GM23338 (cell line): ENCODE measurements around the gene MYT1. TPM values are rescaled to one million over a fixed set of nuclear protein-coding genes. Genes with fewer than 3 reads are reported as not detected.

Experiments
- EZH2phosphoT487 ChIP-seq: fragments of 200-600 bp; sonication (generic); IDR thresholded peaks from one replicate; pipeline ENCODE4 v1.8.1; 2018; ENCODE audit warnings: antibody characterized with exemption; ENCODE audit not compliant: unreplicated experiment
- JUNB ChIP-seq: IDR thresholded peaks from one replicate; pipeline ENCODE4 v1.6.1; 2016; ENCODE audit warnings: antibody characterized with exemption; ENCODE audit not compliant: unreplicated experiment
- POLR2AphosphoS5 ChIP-seq: IDR thresholded peaks from 2 replicates; pipeline ENCODE4 v1.6.1; 2016; ENCODE audit warnings: antibody characterized with exemption, low read depth
- REST ChIP-seq: IDR thresholded peaks from one replicate; pipeline ENCODE4 v1.6.1; 2018; ENCODE audit warnings: antibody characterized with exemption; ENCODE audit not compliant: unreplicated experiment
- ZNF331 ChIP-seq: fragments of 250-450 bp; sonication (Bioruptor Pico); IDR thresholded peaks from 2 replicates; pipeline ENCODE4 v1.5.0; 2020; ENCODE audit warnings: low read depth, mild to moderate bottlenecking, moderate library complexity
- polyA plus RNA-seq: library from polyadenylated mRNA; unstranded; fragments of >200 nt; fragmentation: Nextera tagmentation; extraction: Ambion mirVana; gene quantifications from 2 replicates; pipeline ENCODE4 v1.2.1, GENCODE V29; 2016
- total RNA-seq: library from RNA; depleted of rRNA; stranded (reverse); fragments of >200 nt; shearing (Covaris generic); gene quantifications from 2 replicates; pipeline ENCODE4 v1.2.3, GENCODE V29; 2014
- TF ChIP-seq, protein P1 (sequence below): fragments of 250-450 bp; sonication (Bioruptor Pico); IDR thresholded peaks from 2 replicates; pipeline ENCODE4 v1.5.0; 2020; ENCODE audit warnings: mild to moderate bottlenecking, moderate library complexity

Gene MYT1
- total and polyA plus RNA-seq, 2 experiments from 2014 or later: 0.83 to 1.6 TPM

GRCh38 chr20:64129146-64129782 is 35.0 kb upstream of the MYT1 start (continued):
- TF ChIP-seq, protein P1, sequence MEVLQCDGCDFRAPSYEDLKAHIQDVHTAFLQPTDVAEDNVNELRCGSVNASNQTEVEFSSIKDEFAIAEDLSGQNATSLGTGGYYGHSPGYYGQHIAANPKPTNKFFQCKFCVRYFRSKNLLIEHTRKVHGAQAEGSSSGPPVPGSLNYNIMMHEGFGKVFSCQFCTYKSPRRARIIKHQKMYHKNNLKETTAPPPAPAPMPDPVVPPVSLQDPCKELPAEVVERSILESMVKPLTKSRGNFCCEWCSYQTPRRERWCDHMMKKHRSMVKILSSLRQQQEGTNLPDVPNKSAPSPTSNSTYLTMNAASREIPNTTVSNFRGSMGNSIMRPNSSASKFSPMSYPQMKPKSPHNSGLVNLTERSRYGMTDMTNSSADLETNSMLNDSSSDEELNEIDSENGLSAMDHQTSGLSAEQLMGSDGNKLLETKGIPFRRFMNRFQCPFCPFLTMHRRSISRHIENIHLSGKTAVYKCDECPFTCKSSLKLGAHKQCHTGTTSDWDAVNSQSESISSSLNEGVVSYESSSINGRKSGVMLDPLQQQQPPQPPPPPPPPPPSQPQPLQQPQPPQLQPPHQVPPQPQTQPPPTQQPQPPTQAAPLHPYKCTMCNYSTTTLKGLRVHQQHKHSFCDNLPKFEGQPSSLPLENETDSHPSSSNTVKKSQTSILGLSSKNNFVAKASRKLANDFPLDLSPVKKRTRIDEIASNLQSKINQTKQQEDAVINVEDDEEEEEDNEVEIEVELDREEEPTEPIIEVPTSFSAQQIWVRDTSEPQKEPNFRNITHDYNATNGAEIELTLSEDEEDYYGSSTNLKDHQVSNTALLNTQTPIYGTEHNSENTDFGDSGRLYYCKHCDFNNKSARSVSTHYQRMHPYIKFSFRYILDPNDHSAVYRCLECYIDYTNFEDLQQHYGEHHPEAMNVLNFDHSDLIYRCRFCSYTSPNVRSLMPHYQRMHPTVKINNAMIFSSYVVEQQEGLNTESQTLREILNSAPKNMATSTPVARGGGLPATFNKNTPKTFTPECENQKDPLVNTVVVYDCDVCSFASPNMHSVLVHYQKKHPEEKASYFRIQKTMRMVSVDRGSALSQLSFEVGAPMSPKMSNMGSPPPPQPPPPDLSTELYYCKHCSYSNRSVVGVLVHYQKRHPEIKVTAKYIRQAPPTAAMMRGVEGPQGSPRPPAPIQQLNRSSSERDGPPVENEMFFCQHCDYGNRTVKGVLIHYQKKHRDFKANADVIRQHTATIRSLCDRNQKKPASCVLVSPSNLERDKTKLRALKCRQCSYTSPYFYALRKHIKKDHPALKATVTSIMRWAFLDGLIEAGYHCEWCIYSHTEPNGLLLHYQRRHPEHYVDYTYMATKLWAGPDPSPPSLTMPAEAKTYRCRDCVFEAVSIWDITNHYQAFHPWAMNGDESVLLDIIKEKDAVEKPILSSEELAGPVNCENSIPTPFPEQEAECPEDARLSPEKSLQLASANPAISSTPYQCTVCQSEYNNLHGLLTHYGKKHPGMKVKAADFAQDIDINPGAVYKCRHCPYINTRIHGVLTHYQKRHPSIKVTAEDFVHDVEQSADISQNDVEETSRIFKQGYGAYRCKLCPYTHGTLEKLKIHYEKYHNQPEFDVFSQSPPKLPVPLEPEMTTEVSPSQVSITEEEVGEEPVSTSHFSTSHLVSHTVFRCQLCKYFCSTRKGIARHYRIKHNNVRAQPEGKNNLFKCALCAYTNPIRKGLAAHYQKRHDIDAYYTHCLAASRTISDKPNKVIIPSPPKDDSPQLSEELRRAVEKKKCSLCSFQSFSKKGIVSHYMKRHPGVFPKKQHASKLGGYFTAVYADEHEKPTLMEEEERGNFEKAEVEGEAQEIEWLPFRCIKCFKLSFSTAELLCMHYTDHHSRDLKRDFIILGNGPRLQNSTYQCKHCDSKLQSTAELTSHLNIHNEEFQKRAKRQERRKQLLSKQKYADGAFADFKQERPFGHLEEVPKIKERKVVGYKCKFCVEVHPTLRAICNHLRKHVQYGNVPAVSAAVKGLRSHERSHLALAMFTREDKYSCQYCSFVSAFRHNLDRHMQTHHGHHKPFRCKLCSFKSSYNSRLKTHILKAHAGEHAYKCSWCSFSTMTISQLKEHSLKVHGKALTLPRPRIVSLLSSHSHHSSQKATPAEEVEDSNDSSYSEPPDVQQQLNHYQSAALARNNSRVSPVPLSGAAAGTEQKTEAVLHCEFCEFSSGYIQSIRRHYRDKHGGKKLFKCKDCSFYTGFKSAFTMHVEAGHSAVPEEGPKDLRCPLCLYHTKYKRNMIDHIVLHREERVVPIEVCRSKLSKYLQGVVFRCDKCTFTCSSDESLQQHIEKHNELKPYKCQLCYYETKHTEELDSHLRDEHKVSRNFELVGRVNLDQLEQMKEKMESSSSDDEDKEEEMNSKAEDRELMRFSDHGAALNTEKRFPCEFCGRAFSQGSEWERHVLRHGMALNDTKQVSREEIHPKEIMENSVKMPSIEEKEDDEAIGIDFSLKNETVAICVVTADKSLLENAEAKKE (CRISPR knock-in tag): no peak
- TF ChIP-seq REST (no peak), POLR2AphosphoS5 (no peak), ZNF331 (CRISPR knock-in tag) (no peak), EZH2phosphoT487 (no peak), JUNB (no peak)
